GM12878 (cell line): ENCODE measurements around the gene COL25A1. TPM values are rescaled to one million over a fixed set of nuclear protein-coding genes. Genes with fewer than 3 reads are reported as not detected.
A peak's percentile ranks its signal among the peaks of the same experiment; 100 is the strongest.

ENCODE experiments used
- ATAC-seq: fragments of 200-7000 bp; cut with Tn5 transposase; 3 replicates; pipeline ENCODE4 v1.9.1; 2020; ENCODE audit warnings: mild to moderate bottlenecking, moderate library complexity
- BruUV-seq: library from RNA; stranded (reverse); fragments of 400-500 nt; replicated peaks from 2 replicates; lab custom pipeline; 2021; lab: Mats Ljungman, UMichigan
- CTCF ChIA-PET: fragments of 300-600 bp; sonication (Branson Sonifier 250); formaldehyde crosslinking; extraction: SDS; loops from one replicate; lab custom pipeline; 2021; ENCODE audit warnings: inconsistent platforms; lab: Yijun Ruan, JAX
- POLR2A ChIA-PET: fragments of 350-600 bp; formaldehyde crosslinking; extraction: SDS; loops from one replicate; lab custom pipeline; 2021; ENCODE audit warnings: inconsistent platforms; lab: Charles Lee
- RAD21 ChIA-PET: fragments of 300-600 bp; sonication (Branson Sonifier 250); formaldehyde crosslinking; loops from one replicate; lab custom pipeline; 2023; ENCODE audit warnings: antibody characterized with exemption; ENCODE audit not compliant: unreplicated experiment; lab: Charles Lee
- SMC1A ChIA-PET: fragments of 300-600 bp; sonication (Branson Sonifier 250); formaldehyde crosslinking; loops from one replicate; lab custom pipeline; 2023; ENCODE audit not compliant: unreplicated experiment, uncharacterized antibody; lab: Charles Lee
- DNase-seq: peaks from one replicate; pipeline ENCODE4 v3.0.0-alpha.2; 2011; ENCODE audit warnings: low read depth, low spot score
- FAIRE-seq: peaks from 3 replicates; lab custom pipeline; 2011; peaks lifted over from hg19 to GRCh38; lab: Jason Lieb, UNC
- H2AFZ ChIP-seq: 2 replicates; pipeline ENCODE4 v1.6.0; 2011; ENCODE audit warnings: low read depth, low read length, control low read depth; ENCODE audit not compliant: control insufficient read depth
- H3K27ac ChIP-seq: 2 replicates; pipeline ENCODE4 v1.5.1; 2011; ENCODE audit warnings: control low read depth; ENCODE audit not compliant: control insufficient read depth, insufficient read depth
- H3K27me3 ChIP-seq, 2 experiments: replicated peaks in 1 of 2; 2 replicates each; pipeline versions ENCODE4 v1.6.0 to v1.6.1; 2011; ENCODE audit warnings: low read length in 1 of 2; ENCODE audit not compliant: control insufficient read depth in 2 of 2, insufficient read depth in 2 of 2
- H3K36me3 ChIP-seq, 2 experiments: 2 replicates each; pipeline ENCODE4 v1.5.1; 2011; ENCODE audit warnings: low read length in 1 of 2; ENCODE audit not compliant: control insufficient read depth in 2 of 2, insufficient read depth in 2 of 2
- H3K4me1 ChIP-seq: 2 replicates; pipeline ENCODE4 v1.6.1; 2011; ENCODE audit warnings: mild to moderate bottlenecking, low read length, moderate library complexity, mixed read lengths; ENCODE audit not compliant: control insufficient read depth, insufficient read depth
- H3K4me2 ChIP-seq: 2 replicates; pipeline ENCODE4 v1.6.0; 2011; ENCODE audit warnings: control low read depth; ENCODE audit not compliant: control insufficient read depth, insufficient read depth
- H3K4me3 ChIP-seq: fragments of 200-600 bp; sonication (generic); 2 replicates; pipeline ENCODE4 v1.5.1; 2016
- H3K79me2 ChIP-seq: 2 replicates; pipeline ENCODE4 v1.6.0; 2011; ENCODE audit warnings: low read length; ENCODE audit not compliant: control insufficient read depth, insufficient read depth
- H3K9ac ChIP-seq: 2 replicates; pipeline ENCODE4 v1.8.0; 2011; ENCODE audit warnings: low read length, control low read depth, mixed read lengths; ENCODE audit not compliant: control insufficient read depth, insufficient read depth
- H3K9me3 ChIP-seq: replicated peaks from 3 replicates; pipeline ENCODE4 v1.5.1; 2011; ENCODE audit warnings: mild to moderate bottlenecking, low read length; ENCODE audit not compliant: control insufficient read depth, insufficient read depth
- H4K20me1 ChIP-seq: 2 replicates; pipeline ENCODE4 v1.6.0; 2011; ENCODE audit not compliant: control insufficient read depth, insufficient read depth
- ASH2L ChIP-seq: fragments of 300-600, 200-600 bp; sonication (generic); IDR thresholded peaks from 2 replicates; pipeline ENCODE4 v1.6.1; 2017; ENCODE audit warnings: low read depth, mild to moderate bottlenecking, borderline replicate concordance
- ATF3 ChIP-seq: IDR thresholded peaks from 2 replicates; pipeline ENCODE4 v1.6.1; 2011; ENCODE audit warnings: low read depth, mild to moderate bottlenecking, low read length, moderate library complexity, borderline replicate concordance; ENCODE audit errors: extremely low read depth
- ATF7 ChIP-seq: fragments of 450-650 bp; IDR thresholded peaks from 2 replicates; pipeline ENCODE4 v1.6.1; 2016; ENCODE audit warnings: low read depth, mild to moderate bottlenecking
- CEBPB ChIP-seq, 2 experiments: fragments of 150-350 bp in 1 of 2; IDR thresholded peaks; 2 replicates each; pipeline ENCODE4 v1.6.1; 2012 to 2014; ENCODE audit warnings: low read depth in 2 of 2, low read length in 2 of 2, borderline replicate concordance in 1 of 2, inconsistent platforms in 1 of 2
- CHD2 ChIP-seq: IDR thresholded peaks from 2 replicates; pipeline ENCODE4 v1.6.1; 2011; ENCODE audit warnings: low read depth, low read length, improper control_type of control experiment, borderline replicate concordance
- DPF2 ChIP-seq: fragments of 450-650 bp; IDR thresholded peaks from 2 replicates; pipeline ENCODE4 v1.6.1; 2017; ENCODE audit warnings: mild to moderate bottlenecking
- FOXM1 ChIP-seq: IDR thresholded peaks from 2 replicates; pipeline ENCODE4 v1.6.1; 2012; ENCODE audit warnings: low read depth, mild to moderate bottlenecking, inconsistent platforms, low read length, moderate library complexity
- HDAC2 ChIP-seq: fragments of 200-600 bp; sonication (generic); IDR thresholded peaks from 2 replicates; pipeline ENCODE4 v1.6.1; 2017
- JUND ChIP-seq: IDR thresholded peaks from 2 replicates; pipeline ENCODE4 v1.6.1; 2012; ENCODE audit warnings: low read depth, mild to moderate bottlenecking, low read length, improper control_type of control experiment, moderate library complexity
- KAT2A ChIP-seq: conservative IDR thresholded peaks from 2 replicates; pipeline ENCODE4 v1.6.1; 2011; ENCODE audit warnings: low read depth, low read length; ENCODE audit not compliant: control insufficient read depth
- MYB ChIP-seq: fragments of 150-350 bp; IDR thresholded peaks from 2 replicates; pipeline ENCODE4 v1.6.1; 2014; ENCODE audit warnings: mild to moderate bottlenecking, low read depth, low read length, borderline replicate concordance
- POU2F2 ChIP-seq: IDR thresholded peaks from 3 replicates; pipeline ENCODE4 v1.6.1; 2011; ENCODE audit warnings: low read depth, mild to moderate bottlenecking, low read length, borderline replicate concordance
- PRDM15 ChIP-seq: fragments of 450-650 bp; formaldehyde crosslinking; IDR thresholded peaks from 2 replicates; pipeline ENCODE4 v1.4.0; 2020; ENCODE audit warnings: mild to moderate bottlenecking, moderate library complexity
- WRNIP1 ChIP-seq: IDR thresholded peaks from 2 replicates; pipeline ENCODE4 v1.6.1; 2011; ENCODE audit warnings: low read depth, low read length, improper control_type of control experiment, borderline replicate concordance
- WGBS: methylation state at CpG from one replicate; pipeline ENCODE4 v1.1.6; 2016; ENCODE audit warnings: low lambda C conversion rate; ENCODE audit not compliant: insufficient replicate concordance, insufficient coverage; ENCODE audit errors: missing lambda C conversion rate; 5-methylcytosine and 5-hydroxymethylcytosine counted together
- in situ Hi-C: fragments of 300-500 bp; cut with MboI; formaldehyde crosslinking; loops from 9 replicates; pipeline ENCODE4 v1.14.3; 2018; ENCODE audit warnings: mixed read lengths
- intact Hi-C: fragments of 100-400 bp; cut with micrococcal nuclease; formaldehyde crosslinking; loops from one replicate; pipeline ENCODE4 v1.14.2; 2022; ENCODE audit not compliant: unreplicated experiment
- polyA plus RNA-seq, 11 experiments: library from polyadenylated mRNA; depleted of rRNA in 4 of 11; unstranded in 6 of 11; stranded (reverse) in 5 of 11; fragments of >200 nt; fragmentation: Nextera tagmentation in 4 of 11; fragmentation: Illumina TruSeq in 1 of 11; extraction: Ambion mirVana in 4 of 11; extraction: Trizol in 1 of 11; gene quantifications; 1 replicate in 1 of 11; 2 replicates in 10 of 11; pipeline versions ENCODE4 v1.2.1 to v1.2.3, GENCODE V29; 2011 to 2016; ENCODE audit warnings: inconsistent platforms in 2 of 11, missing spikeins in 2 of 11, low read depth in 1 of 11
- total RNA-seq, 4 experiments: library from RNA; depleted of rRNA in 3 of 4; stranded (reverse); fragments of >200 nt in 3 of 4; fragmentation: Illumina TruSeq in 1 of 4; extraction: Trizol in 1 of 4; gene quantifications; 2 replicates each; pipeline versions ENCODE4 v1.2.1 to v1.2.3, GENCODE V29; 2013 to 2021

The COL25A1 gene
- total and polyA plus RNA-seq, 10 of the 15 experiments (the other 5 are each of a cell fraction or from before 2014, with no cell fraction given) = 0.01 to 0.26 (median 0.12) TPM; not detected in 6

- Histone ChIP-seq H2AFZ (no peak overlapping the region), H3K36me3 (no peaks in the 10 kb centered on the region), H3K4me2 (no peak overlapping the region), H3K4me1 (no peaks in the 10 kb centered on the region), H3K27ac (no peak overlapping the region), H4K20me1 (no peaks in the 10 kb centered on the region), H3K9me3 (no peaks in the 10 kb centered on the region), H3K79me2 (no peaks in the 10 kb centered on the region), H3K9ac (no peak overlapping the region), H3K4me3 (no peak overlapping the region), H3K27me3 (peaks cover 0 to 2% of the 10 kb centered on the region in 2 experiments; a peak in 1 of 4 replicates)
- SMC1A ChIA-PET = interaction anchor here (1.3 kb wide), 1 partner anchor 10 kb away, joined by 3 read pairs; no protein-coding TSS in a partner anchor
- DNase-seq (no peak), FAIRE-seq (no peak), ATAC-seq (peak; percentile 71)
- intact Hi-C loops (no loop called here), in situ Hi-C loops (no loop called here)
- RAD21 ChIA-PET = no interaction called here
- WGBS = 0% methylated on average over 3 of the region's 3 CpGs
- TF ChIP-seq JUND (no peak), POU2F2 (peak; percentile 72; the same call in 1 of the 3 replicates)
- BruUV-seq = no TSS peak
- CTCF ChIA-PET = no interaction called here
- POLR2A ChIA-PET = no interaction called here
Observed at GRCh38 chr4:108902769-108903168, 399.7 kb downstream of the COL25A1 start.

- ATAC-seq = no peak
- Histone ChIP-seq H3K27me3 (peaks cover 0 to 2% of the 10 kb centered on the region in 2 experiments; a peak in 1 of 4 replicates), H3K9me3 (no peaks in the 10 kb centered on the region), H3K4me3 (no peak overlapping the region), H3K36me3 (no peaks in the 10 kb centered on the region), H3K4me1 (no peaks in the 10 kb centered on the region), H2AFZ (no peak overlapping the region), H3K79me2 (no peaks in the 10 kb centered on the region), H3K27ac (no peak overlapping the region), H3K9ac (no peak overlapping the region), H3K4me2 (no peak overlapping the region), H4K20me1 (no peaks in the 10 kb centered on the region)
- ChIA-PET CTCF (no interaction called here), POLR2A (no interaction called here), SMC1A (no interaction called here), RAD21 (no interaction called here)
- intact Hi-C loops (no loop called here), in situ Hi-C loops (no loop called here)
- no peak for DNase-seq
- 0% methylated on average over 1 of the region's 1 CpG for whole genome bisulfite sequencing
- no TSS peak for BruUV-seq
- TF ChIP-seq ASH2L (no peak), PRDM15 (CRISPR knock-in tag) (no peak), MYB (no peak), KAT2A (no peak), FOXM1 (no peak), CHD2 (no peak), DPF2 (no peak), ATF7 (no peak), ATF3 (no peak), HDAC2 (no peak), WRNIP1 (no peak), CEBPB (IDR thresholded peaks at IDR 0.05; ENCODE audit: borderline replicate concordance in 1 of 2, low read depth in 2 of 2, low read length in 2 of 2) (no peak)
- FAIRE-seq = no peak
Observed at GRCh38 chr4:108901291-108901690, 401.2 kb downstream of the COL25A1 start.
